Thyroid gland (tissue), 4 donors: Measurements from ENCODE around the gene ADAMTS17. TPM values are rescaled to one million over a fixed set of nuclear protein-coding genes. Genes with fewer than 3 reads are reported as not detected.

ENCODE experiments used
- DNase-seq, 2 donors: peaks; one replicate each; pipeline ENCODE4 v3.0.0-alpha.2; 2019
- H3K27ac ChIP-seq, 3 donors: fragments of 200-600 bp; sonication (generic); 1 replicate in 2 of 3; 2 replicates in 1 of 3; pipeline ENCODE4 v1.5.1; 2016 to 2019; ENCODE audit warnings: mild to moderate bottlenecking in 1 of 3, moderate library complexity in 1 of 3
- H3K27me3 ChIP-seq: fragments of 200-600 bp; sonication (generic); one replicate; pipeline ENCODE4 v1.5.1; 2019
- H3K36me3 ChIP-seq, 2 donors: fragments of 200-600 bp; sonication (generic); one replicate each; pipeline ENCODE4 v1.5.1; 2016 to 2019
- H3K4me1 ChIP-seq, 2 donors: fragments of 200-600 bp; sonication (generic); one replicate each; pipeline ENCODE4 v1.5.1; 2017 to 2019
- H3K4me3 ChIP-seq, 3 donors: fragments of 200-600 bp; sonication (generic); replicated peaks in 1 of 3; 1 replicate in 2 of 3; 2 replicates in 1 of 3; pipeline ENCODE4 v1.5.1; 2016; ENCODE audit warnings: mild to moderate bottlenecking in 1 of 3
- H3K9me3 ChIP-seq: fragments of 200-600 bp; sonication (generic); one replicate; pipeline ENCODE4 v1.5.1; 2017
- CTCF ChIP-seq, 6 experiments: fragments of 200-600 bp in 3 of 6; fragments of 450-650 bp in 3 of 6; sonication (generic) in 3 of 6; IDR thresholded peaks; one replicate each; pipeline ENCODE4 v1.5.1; 2016 to 2019; ENCODE audit warnings: antibody characterized with exemption in 6 of 6, mild to moderate bottlenecking in 2 of 6, inconsistent platforms in 1 of 6, moderate library complexity in 1 of 6
- POLR2A ChIP-seq, 2 donors: fragments of 450-650 bp; IDR thresholded peaks; one replicate each; pipeline ENCODE4 v1.6.1; 2017; ENCODE audit warnings: antibody characterized with exemption in 2 of 2, mild to moderate bottlenecking in 2 of 2, moderate library complexity in 1 of 2
- WGBS, 2 donors: methylation state at CpG; one replicate each; pipeline ENCODE4 v1.1.5; 2017; 5-methylcytosine and 5-hydroxymethylcytosine counted together
- intact Hi-C: fragments of 100-400 bp; cut with DNase I; formaldehyde crosslinking; loops from one replicate; pipeline ENCODE4 v1.15.1; 2023
- total RNA-seq, 4 donors: library from RNA; depleted of rRNA; stranded (reverse); fragments of >200 nt; gene quantifications; one replicate each; pipeline ENCODE4 v1.2.3, GENCODE V29; 2016

Gene ADAMTS17
- total RNA-seq, 4 donors from 2014 or later: 3.5 to 667 (median 5.3) TPM

GRCh38 chr15:100171411-100171810 is 170.4 kb downstream of the ADAMTS17 start:
- no peaks in the 10 kb centered on the region for H3K27me3 ChIP-seq
- H3K9me3 ChIP-seq: no peaks in the 10 kb centered on the region
- 88 to 91% methylated on average over 5 of the region's 5 CpGs for WGBS, 2 donors
- H3K27ac ChIP-seq: no peak overlapping the region
- no peak overlapping the region for H3K4me3 ChIP-seq
- DNase-seq: no peak
- TF ChIP-seq CTCF (IDR thresholded peaks at IDR 0.05) (no peak), POLR2A (IDR thresholded peaks at IDR 0.05) (no peak)
- H3K36me3 ChIP-seq: no peaks in the 10 kb centered on the region
- intact Hi-C loops: no loop called here
- peaks cover 3 to 10% of the 10 kb centered on the region in 2 donors for H3K4me1 ChIP-seq

- intact Hi-C loops: no loop called here
- WGBS, 2 donors: 74 to 82% methylated on average over 8 of the region's 8 CpGs
- DNase-seq: no peak
- no peak overlapping the region for H3K27ac ChIP-seq
- H3K9me3 ChIP-seq: no peaks in the 10 kb centered on the region
- H3K4me3 ChIP-seq: no peak overlapping the region
- TF ChIP-seq CTCF (IDR thresholded peaks at IDR 0.05) (no peak), POLR2A (IDR thresholded peaks at IDR 0.05) (no peak)
- peaks cover 3 to 10% of the 10 kb centered on the region in 2 donors for H3K4me1 ChIP-seq
- H3K36me3 ChIP-seq: no peaks in the 10 kb centered on the region
- no peaks in the 10 kb centered on the region for H3K27me3 ChIP-seq
Measured at GRCh38 chr15:100170291-100171210, 171.2 kb downstream of the ADAMTS17 start.

GRCh38 chr15:100169615-100170290 is 172.0 kb downstream of the ADAMTS17 start:
- H3K4me3 ChIP-seq: no peak overlapping the region
- H3K27ac ChIP-seq: no peak overlapping the region
- peaks cover 3 to 9% of the 10 kb centered on the region in 2 donors for H3K4me1 ChIP-seq
- H3K36me3 ChIP-seq: no peaks in the 10 kb centered on the region
- no peaks in the 10 kb centered on the region for H3K27me3 ChIP-seq
- WGBS, 2 donors: 92% methylated on average over 20 of the region's 20 CpGs
- intact Hi-C loops: no loop called here
- no peak for DNase-seq
- H3K9me3 ChIP-seq: no peaks in the 10 kb centered on the region
- TF ChIP-seq CTCF (IDR thresholded peaks at IDR 0.05) (no peak), POLR2A (IDR thresholded peaks at IDR 0.05) (no peak)

- TF ChIP-seq POLR2A (IDR thresholded peaks at IDR 0.05) (no peak), CTCF (IDR thresholded peaks at IDR 0.05) (no peak)
- no peak overlapping the region for H3K4me3 ChIP-seq
- WGBS, 2 donors: 96% methylated on average over 11 of the region's 11 CpGs
- DNase-seq: no peak
- H3K27ac ChIP-seq: no peak overlapping the region
- H3K9me3 ChIP-seq: no peaks in the 10 kb centered on the region
- H3K27me3 ChIP-seq: no peaks in the 10 kb centered on the region
- peaks cover 3 to 6% of the 10 kb centered on the region in 2 donors for H3K4me1 ChIP-seq
- no peaks in the 10 kb centered on the region for H3K36me3 ChIP-seq
- intact Hi-C loops: no loop called here
Measured at GRCh38 chr15:100168787-100169186, 173.0 kb downstream of the ADAMTS17 start.
